Chondrocyte (in vitro differentiated cells): ENCODE data around the gene FAM168B. TPM values are rescaled to one million over a fixed set of nuclear protein-coding genes. Genes with fewer than 3 reads are reported as not detected.
A peak's percentile ranks its signal among the peaks of the same experiment; 100 is the strongest.

Experiments used
- DNase-seq: peaks from one replicate; pipeline ENCODE4 v3.0.0; 2021; ENCODE audit warnings: mixed read lengths, low spot score
- H3K27ac Mint-ChIP-seq: one replicate; pipeline ENCODE4 v1.8.0; 2021; ENCODE audit warnings: mild to moderate bottlenecking, moderate library complexity, mixed read lengths; ENCODE audit not compliant: unreplicated experiment
- H3K27me3 Mint-ChIP-seq: 2 replicates; pipeline ENCODE4 v1.8.0; 2021; ENCODE audit warnings: low read depth, mixed read lengths
- H3K36me3 Mint-ChIP-seq: 2 replicates; pipeline ENCODE4 v1.8.0; 2021; ENCODE audit warnings: low read depth, mixed read lengths
- H3K4me1 Mint-ChIP-seq: 2 replicates; pipeline ENCODE4 v1.8.0; 2021; ENCODE audit warnings: low read depth, mild to moderate bottlenecking, mixed read lengths
- H3K4me3 Mint-ChIP-seq: one replicate; pipeline ENCODE4 v1.8.0; 2021; ENCODE audit warnings: mild to moderate bottlenecking, moderate library complexity, mixed read lengths; ENCODE audit not compliant: unreplicated experiment
- H3K9me3 Mint-ChIP-seq: 2 replicates; pipeline ENCODE4 v1.8.0; 2021; ENCODE audit warnings: low read depth, mixed read lengths
- total RNA-seq: library from RNA; stranded (reverse); gene quantifications from 3 replicates; pipeline ENCODE4 v1.2.1, GENCODE V29; 2021
- TF ChIP-seq, protein P1 (sequence below): fragments of 200-600 bp; sonication (generic); IDR thresholded peaks from 2 replicates; pipeline ENCODE4 v1.5.0; 2021; ENCODE audit warnings: antibody characterized with exemption, mild to moderate bottlenecking, moderate library complexity

The FAM168B gene
- total RNA-seq, 1 donor from 2014 or later: 111 TPM

DNA sequence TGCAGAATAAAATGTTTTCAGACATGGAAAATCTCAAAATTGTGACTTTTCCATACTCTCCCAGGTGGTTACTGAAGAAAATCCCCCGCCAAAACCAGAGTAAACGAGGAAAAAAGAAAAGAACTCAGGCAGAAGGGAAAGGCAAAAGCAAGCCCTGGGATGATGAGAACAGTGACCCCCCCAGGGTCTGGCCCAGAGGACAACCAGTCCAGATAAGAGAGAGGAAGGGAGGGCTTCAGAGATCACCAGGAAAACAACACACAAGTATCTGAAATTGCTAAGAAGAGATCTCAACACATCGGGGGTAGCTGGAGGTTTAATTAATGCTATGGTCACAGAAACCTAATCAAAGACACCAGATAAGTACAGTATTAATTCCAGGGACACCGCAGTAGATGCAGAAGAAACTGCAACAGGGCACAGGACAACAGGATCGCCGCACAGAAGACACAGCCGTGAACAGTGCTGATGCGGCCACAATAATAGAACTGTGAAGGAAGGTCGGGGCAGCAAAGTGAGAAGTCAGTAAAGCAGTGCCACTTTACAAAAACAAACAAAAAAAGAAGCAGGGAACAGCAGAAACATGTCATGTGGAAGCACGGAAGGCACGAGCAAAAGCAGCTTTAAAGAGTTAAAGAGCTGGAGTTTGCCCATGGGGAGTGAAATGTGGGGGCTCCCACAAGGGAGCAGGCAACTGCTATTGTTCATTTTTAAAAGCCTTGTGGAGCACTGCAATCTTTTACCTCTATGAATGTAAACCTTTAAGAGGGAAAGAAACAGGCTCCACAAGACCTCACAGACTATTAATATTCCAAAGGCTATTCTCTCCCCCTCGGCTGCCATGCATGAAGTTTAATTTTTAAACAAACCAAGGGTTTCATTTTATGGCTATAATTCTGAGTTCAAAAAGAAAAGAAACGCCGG, 28.4 kb downstream of the FAM168B start:
- no peak overlapping the region for H3K4me3 Mint-ChIP-seq
- H3K36me3 Mint-ChIP-seq: peaks cover 9% of the 10 kb centered on the region
- TF ChIP-seq, protein P1, sequence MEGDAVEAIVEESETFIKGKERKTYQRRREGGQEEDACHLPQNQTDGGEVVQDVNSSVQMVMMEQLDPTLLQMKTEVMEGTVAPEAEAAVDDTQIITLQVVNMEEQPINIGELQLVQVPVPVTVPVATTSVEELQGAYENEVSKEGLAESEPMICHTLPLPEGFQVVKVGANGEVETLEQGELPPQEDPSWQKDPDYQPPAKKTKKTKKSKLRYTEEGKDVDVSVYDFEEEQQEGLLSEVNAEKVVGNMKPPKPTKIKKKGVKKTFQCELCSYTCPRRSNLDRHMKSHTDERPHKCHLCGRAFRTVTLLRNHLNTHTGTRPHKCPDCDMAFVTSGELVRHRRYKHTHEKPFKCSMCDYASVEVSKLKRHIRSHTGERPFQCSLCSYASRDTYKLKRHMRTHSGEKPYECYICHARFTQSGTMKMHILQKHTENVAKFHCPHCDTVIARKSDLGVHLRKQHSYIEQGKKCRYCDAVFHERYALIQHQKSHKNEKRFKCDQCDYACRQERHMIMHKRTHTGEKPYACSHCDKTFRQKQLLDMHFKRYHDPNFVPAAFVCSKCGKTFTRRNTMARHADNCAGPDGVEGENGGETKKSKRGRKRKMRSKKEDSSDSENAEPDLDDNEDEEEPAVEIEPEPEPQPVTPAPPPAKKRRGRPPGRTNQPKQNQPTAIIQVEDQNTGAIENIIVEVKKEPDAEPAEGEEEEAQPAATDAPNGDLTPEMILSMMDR: no peak
- peaks cover 32% of the 10 kb centered on the region for H3K4me1 Mint-ChIP-seq
- DNase-seq: no peak
- no peaks in the 10 kb centered on the region for H3K9me3 Mint-ChIP-seq
- peak overlapping the region; percentile 9 for H3K27ac Mint-ChIP-seq
- no peaks in the 10 kb centered on the region for H3K27me3 Mint-ChIP-seq

DNA sequence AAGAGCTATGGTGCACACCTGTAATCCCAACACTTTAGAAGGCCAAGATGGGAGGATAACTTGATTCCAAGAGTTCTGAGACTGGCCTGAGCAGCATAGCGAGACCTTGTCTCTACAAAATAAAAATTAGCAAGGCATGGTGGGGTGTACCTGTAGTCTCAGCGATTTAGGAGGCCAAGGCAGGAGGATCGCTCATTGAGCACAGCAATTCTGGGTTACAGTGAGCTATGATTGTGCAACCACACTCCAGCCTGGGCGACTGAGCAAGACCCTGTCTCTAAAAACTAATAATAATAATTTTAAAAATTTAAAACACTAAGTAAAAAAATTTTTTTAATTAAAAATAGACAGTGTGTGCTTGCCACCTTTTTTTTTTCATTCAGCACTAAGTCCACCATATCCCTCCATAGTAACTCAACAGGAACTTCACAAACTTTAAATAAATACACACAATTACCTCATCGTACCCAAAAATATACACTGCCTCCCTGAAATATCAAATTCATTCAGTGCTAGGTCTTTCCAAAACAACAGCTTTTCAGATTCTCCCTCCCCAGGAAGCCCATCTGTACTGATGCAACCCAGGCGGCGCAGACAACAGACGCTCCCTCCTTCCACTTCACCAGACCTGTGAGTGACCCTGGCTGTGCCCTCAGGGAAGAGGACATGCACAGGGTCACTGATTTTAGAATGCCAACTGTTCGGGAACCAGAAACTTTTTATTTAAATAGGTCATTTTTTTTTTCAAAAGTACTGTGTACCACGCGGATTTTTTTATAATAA, 29.6 kb downstream of the FAM168B start:
- Mint-ChIP-seq H3K9me3 (no peaks in the 10 kb centered on the region), H3K27ac (peak overlapping the region; percentile 70), H3K4me3 (no peak overlapping the region), H3K27me3 (no peaks in the 10 kb centered on the region), H3K4me1 (peaks cover 32% of the 10 kb centered on the region), H3K36me3 (peaks cover 9% of the 10 kb centered on the region)
- no peak for DNase-seq
- TF ChIP-seq, protein P1: no peak

DNA sequence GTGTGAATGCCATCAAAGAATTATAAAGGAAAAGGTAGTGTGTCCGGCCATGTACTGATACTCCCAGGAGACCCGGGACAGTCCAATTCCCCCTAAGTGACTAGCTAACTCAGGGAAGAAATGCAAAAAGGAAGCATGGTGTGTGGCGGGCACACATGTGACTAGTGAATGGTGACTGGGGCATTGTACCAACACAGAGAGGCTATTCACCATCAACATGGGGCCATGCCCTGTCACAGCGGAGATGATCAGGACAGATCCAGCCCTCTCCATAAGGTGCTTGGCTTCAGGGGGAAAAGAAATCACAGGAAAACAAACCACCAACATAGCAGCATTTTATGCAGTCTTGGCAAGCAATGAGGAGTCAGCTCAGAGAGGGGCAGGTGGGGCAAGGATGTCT, 34.3 kb downstream of the FAM168B start:
- peaks cover 16% of the 10 kb centered on the region for H3K36me3 Mint-ChIP-seq
- no peak for DNase-seq
- H3K4me1 Mint-ChIP-seq: peaks cover 47% of the 10 kb centered on the region
- H3K27me3 Mint-ChIP-seq: no peaks in the 10 kb centered on the region
- no peak overlapping the region for H3K4me3 Mint-ChIP-seq
- TF ChIP-seq, protein P1: no peak
- no peaks in the 10 kb centered on the region for H3K9me3 Mint-ChIP-seq
- H3K27ac Mint-ChIP-seq: no peak overlapping the region

DNA sequence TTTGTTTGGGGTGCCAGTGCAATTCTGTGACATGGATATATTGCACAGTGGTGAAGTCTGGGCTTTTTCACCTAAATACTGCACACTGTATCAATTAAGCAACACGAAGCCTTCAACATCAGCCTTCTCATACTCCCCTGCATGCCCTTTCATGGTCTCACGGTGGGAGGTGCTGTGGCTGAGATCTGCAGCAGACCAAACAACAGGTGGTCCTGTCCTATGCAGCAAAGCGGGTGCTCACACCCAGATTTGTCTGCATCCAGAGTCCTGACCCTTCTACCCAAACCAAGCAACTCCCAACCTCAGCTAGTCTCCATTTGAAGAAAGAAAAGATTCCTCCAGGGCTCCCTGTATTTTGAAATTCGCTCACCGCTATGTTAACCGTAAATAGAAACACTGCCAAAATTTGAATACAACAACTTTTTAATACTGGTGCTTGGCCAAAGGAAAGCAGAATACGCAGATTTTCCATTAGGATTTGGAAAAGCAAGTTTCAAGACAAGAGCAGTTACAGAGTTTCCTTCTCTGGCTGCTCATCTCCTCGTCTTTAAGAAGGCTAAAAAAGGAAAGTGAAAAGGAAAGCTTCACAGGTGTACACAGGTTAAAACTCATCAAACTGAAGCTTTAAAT, 34.9 kb downstream of the FAM168B start:
- Mint-ChIP-seq H3K4me1 (peaks cover 44% of the 10 kb centered on the region), H3K36me3 (peaks cover 14% of the 10 kb centered on the region), H3K27ac (peak overlapping the region; percentile 22), H3K9me3 (no peaks in the 10 kb centered on the region), H3K4me3 (no peak overlapping the region), H3K27me3 (no peaks in the 10 kb centered on the region)
- DNase-seq: no peak
- TF ChIP-seq, protein P1: no peak

DNA sequence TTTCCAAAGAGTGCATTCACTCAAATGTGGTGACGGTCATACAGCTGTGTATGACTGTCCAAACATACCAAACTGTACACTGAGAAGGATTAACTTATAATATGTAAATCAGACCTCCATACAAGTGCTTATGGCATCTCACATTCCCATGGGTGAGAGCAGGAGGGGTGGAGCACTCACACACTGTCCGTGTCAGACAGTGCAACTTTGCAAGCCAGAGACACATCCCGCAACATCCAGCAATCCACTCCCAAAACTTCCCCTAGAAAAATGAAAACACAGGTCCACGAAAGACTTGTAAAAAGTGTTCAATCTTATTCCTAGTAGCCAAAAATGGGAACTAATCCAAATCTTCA, 36.4 kb downstream of the FAM168B start:
- Mint-ChIP-seq H3K36me3 (peaks cover 25% of the 10 kb centered on the region), H3K4me1 (peaks cover 40% of the 10 kb centered on the region), H3K27me3 (no peaks in the 10 kb centered on the region), H3K9me3 (no peaks in the 10 kb centered on the region), H3K4me3 (no peak overlapping the region), H3K27ac (peak overlapping the region; percentile 46)
- no peak for DNase-seq
- TF ChIP-seq, protein P1: no peak
